ENCODE data around the gene CLNS1A. TPM values are rescaled to one million over a fixed set of nuclear protein-coding genes. Genes with fewer than 3 reads are reported as not detected.

The CLNS1A gene
- polyA plus RNA-seq, 1 donor from 2014 or later: 179 TPM

GRCh38 chr11:77656362-77656761, 18.8 kb upstream of the CLNS1A start:
- Histone ChIP-seq H3K79me2 (replicated peaks; ENCODE audit: insufficient read depth, low read length) (no peaks in the 10 kb centered on the region), H4K20me1 (ENCODE audit: insufficient read depth) (no peaks in the 10 kb centered on the region), H2AFZ (ENCODE audit: low read depth, low read length) (no peak overlapping the region), H3K27ac (ENCODE audit: low read length) (no peak overlapping the region), H3K9ac (ENCODE audit: low read length) (no peak overlapping the region), H3F3A (ENCODE audit: insufficient read depth, low read length, poor library complexity, severe bottlenecking) (no peaks in the 10 kb centered on the region), H3K4me2 (ENCODE audit: low read length) (no peak overlapping the region), H3K9me2 (ENCODE audit: insufficient read depth, low read length) (no peaks in the 10 kb centered on the region), H3K4me3 (ENCODE audit: low read length) (no peak overlapping the region), H3K9me3 (ENCODE audit: low read length) (no peaks in the 10 kb centered on the region), H3K36me3 (ENCODE audit: insufficient read depth, low read length) (no peaks in the 10 kb centered on the region), H3K27me3 (ENCODE audit: insufficient read depth, low read depth, low read length) (no peaks in the 10 kb centered on the region)
- TF ChIP-seq SMC3 (conservative IDR thresholded peaks at IDR 0.05; ENCODE audit: poor library complexity) (no peak), MXI1 (conservative IDR thresholded peaks at IDR 0.05; ENCODE audit: poor library complexity, severe bottlenecking) (no peak), POLR2AphosphoS5 (IDR thresholded peaks at IDR 0.05) (no peak), RAD21 (conservative IDR thresholded peaks at IDR 0.05) (no peak), TAF1 (IDR thresholded peaks at IDR 0.05; ENCODE audit: low read depth) (no peak), EZH2 (IDR thresholded peaks at IDR 0.05; ENCODE audit: borderline replicate concordance, insufficient read depth, low read length, poor library complexity, severe bottlenecking) (no peak), CTCF (IDR thresholded peaks at IDR 0.05; ENCODE audit: poor library complexity, severe bottlenecking) (no peak), EP300 (conservative IDR thresholded peaks at IDR 0.05; ENCODE audit: poor library complexity, severe bottlenecking) (no peak), REST (IDR thresholded peaks at IDR 0.05; ENCODE audit: borderline replicate concordance) (no peak)

DNA sequence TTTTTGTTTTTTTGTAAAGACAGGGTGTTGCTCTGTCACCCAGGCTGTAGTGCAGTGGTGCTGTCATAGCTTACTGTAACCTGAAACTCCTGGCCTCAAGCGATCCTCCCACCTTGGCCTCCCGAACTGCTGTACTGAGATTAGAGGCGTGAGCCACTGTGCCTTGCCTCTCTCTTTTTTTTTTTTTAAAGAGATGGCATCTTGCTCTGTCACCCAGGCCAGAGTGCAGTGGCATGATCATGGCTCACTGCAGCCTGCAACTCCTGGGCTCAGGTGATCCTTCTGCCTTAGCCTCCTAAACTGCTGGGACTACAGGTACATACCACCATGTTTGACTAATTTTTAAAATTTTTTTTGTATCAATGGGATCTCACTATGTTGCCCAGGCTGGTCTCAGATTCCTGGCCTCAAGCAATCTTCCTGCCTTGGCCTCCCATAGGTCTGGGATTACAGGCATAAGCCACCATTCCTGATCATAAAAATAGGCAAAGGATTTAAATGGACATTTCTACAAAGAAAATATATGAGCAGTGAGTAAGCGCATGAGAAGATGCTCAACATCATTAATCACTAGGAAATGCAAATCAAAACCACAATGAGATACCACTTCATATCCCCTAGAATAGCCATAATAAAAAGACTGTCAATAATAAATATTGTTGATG, 17.3 kb upstream of the CLNS1A start:
- Histone ChIP-seq H3K79me2 (replicated peaks; ENCODE audit: insufficient read depth, low read length) (no peaks in the 10 kb centered on the region), H3K9ac (ENCODE audit: low read length) (no peak overlapping the region), H3K27ac (ENCODE audit: low read length) (no peak overlapping the region), H3F3A (ENCODE audit: insufficient read depth, low read length, poor library complexity, severe bottlenecking) (no peaks in the 10 kb centered on the region), H3K4me3 (ENCODE audit: low read length) (no peak overlapping the region), H2AFZ (ENCODE audit: low read depth, low read length) (no peak overlapping the region), H3K36me3 (ENCODE audit: insufficient read depth, low read length) (no peaks in the 10 kb centered on the region), H3K4me2 (ENCODE audit: low read length) (no peak overlapping the region), H4K20me1 (ENCODE audit: insufficient read depth) (no peaks in the 10 kb centered on the region), H3K9me3 (ENCODE audit: low read length) (no peaks in the 10 kb centered on the region), H3K27me3 (ENCODE audit: insufficient read depth, low read depth, low read length) (no peaks in the 10 kb centered on the region), H3K9me2 (ENCODE audit: insufficient read depth, low read length) (no peaks in the 10 kb centered on the region)
- no peak for TF ChIP-seq TAF1 (IDR thresholded peaks at IDR 0.05; ENCODE audit: low read depth)
- no peak for TF ChIP-seq POLR2AphosphoS5 (IDR thresholded peaks at IDR 0.05)
- TF ChIP-seq REST (IDR thresholded peaks at IDR 0.05; ENCODE audit: borderline replicate concordance): no peak
- TF ChIP-seq MXI1 (conservative IDR thresholded peaks at IDR 0.05; ENCODE audit: poor library complexity, severe bottlenecking): no peak
- no peak for TF ChIP-seq EP300 (conservative IDR thresholded peaks at IDR 0.05; ENCODE audit: poor library complexity, severe bottlenecking)
- TF ChIP-seq RAD21 (conservative IDR thresholded peaks at IDR 0.05): no peak
- TF ChIP-seq CTCF (IDR thresholded peaks at IDR 0.05; ENCODE audit: poor library complexity, severe bottlenecking): no peak
- no peak for TF ChIP-seq EZH2 (IDR thresholded peaks at IDR 0.05; ENCODE audit: borderline replicate concordance, insufficient read depth, low read length, poor library complexity, severe bottlenecking)
- TF ChIP-seq SMC3 (conservative IDR thresholded peaks at IDR 0.05; ENCODE audit: poor library complexity): no peak

Data from neural cell (in vitro differentiated cells).